GM19372 (cell line): Measurements from ENCODE around the gene OR52I2.

Experiments
- ATAC-seq: cut with Tn5 transposase; IDR thresholded peaks from one replicate; pipeline ENCODE4 v1.9.1; 2021; ENCODE audit warnings: mild to moderate bottlenecking, low read depth, moderate library complexity; ENCODE audit not compliant: unreplicated experiment

OR52I2 gene

DNA sequence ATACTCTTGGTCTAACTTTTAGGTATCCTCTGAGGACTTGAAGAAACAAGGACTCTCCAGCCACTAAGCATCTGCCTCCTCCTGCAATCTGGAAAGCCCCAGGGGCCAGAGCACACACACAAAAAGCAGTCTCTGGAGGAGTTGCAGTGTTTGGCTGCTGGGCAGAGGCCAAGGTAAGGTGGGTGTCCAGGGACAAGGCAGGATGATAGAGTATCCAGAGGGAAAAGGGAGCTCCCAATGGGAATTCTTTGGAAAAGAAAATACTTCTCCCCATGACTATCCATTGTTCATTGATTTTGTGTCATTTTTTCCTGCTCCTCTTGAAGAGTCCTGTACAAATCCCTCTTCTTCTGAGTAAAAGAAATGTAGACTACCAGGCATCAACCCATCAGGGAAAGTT lies at the start of gene OR52I2:
TSS of gene OR52I2 (plus strand) at position 301 of the 400 bp plus-strand sequence.
- ATAC-seq: no peak

DNA sequence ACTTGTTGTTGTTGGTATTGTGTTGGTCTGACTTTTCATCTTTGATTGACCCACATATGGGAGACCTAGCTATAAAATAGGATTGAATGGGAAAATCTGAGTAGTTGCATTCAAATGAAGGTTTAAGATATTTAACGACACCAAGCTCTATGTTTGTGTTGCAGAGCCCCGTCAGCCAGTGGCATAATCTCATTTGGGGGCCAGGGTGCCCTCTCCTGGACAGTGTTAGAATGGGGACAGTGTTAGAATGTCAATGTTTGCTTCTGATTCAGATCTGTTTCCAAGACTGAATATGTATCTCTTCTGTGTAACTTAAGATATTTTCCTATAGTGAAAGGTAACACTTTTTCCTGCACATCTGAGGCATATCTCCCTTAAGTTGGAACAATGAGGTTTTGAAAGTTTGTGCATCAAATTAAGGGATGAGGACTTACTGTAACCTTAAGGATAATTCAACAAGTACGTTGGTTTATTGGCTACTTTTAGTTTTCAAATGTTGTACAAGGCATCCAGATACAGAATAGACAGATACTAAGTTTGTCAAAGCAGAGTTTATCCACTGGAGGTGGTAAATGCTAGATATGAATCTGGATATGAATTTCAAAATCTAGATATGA lies 41.8 kb upstream of the OR52I2 start:
- ATAC-seq: peak; percentile 73

DNA sequence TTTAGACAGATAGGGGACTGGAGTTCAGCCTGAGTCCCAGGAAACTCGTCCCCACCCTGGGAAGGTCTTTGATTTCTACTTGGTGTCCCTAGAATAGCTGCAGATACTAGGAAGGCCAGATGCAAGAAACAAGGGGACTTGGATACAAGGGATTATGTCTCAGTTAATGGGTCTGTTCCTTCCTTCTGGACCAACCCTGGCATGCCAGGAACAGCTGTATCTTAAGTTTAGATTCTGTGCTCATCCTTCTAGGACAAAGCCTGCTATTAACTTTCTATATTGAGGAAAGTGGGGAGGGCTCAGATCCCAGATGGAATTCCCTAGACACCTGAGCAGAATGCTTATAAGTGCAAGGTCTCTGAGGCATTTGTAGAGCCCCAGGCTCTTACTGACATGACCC lies 40.5 kb upstream of the OR52I2 start:
- no peak for ATAC-seq

DNA sequence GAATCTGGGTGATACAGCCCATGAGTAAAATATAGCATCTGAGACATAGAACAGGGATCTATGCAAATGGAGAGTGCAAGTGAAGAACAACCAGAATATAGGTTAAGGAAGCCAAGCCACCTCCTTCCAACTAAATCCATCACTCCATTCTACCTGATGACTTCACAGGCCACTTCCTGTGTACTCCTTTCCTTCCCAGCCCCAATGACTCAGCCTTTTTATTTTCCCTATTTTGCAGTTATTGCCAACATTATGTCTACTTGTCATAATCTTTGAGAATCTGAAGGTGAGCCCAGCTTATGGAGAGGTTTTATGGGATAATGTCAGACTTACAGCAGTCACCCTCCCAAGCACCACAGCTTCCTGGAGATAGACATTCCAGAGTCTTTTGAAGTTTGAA lies 38.0 kb upstream of the OR52I2 start:
- no peak for ATAC-seq

DNA sequence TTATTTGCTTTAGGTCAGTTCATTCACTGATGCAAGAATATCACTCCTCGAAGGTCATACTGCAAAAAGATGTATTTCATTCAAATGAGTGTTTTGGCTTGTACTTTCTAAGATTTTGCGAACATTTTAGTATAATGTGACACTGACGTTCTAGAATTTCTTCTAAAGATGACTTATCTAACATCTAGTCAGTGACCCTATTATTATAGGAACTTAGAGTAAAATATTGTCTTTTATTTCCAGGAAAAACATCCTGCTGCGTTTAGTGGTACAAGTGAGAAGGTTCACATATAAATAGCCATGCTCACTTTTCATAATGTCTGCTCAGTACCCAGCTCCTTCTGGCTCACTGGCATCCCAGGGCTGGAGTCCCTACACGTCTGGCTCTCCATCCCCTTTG lies 36.7 kb upstream of the OR52I2 start, which contains the start of gene OR52M1:
TSS of gene OR52M1 (plus strand) at position 301 of the 400 bp plus-strand sequence. CDS start at position 301, 0 bp downstream.
- ATAC-seq: no peak

DNA sequence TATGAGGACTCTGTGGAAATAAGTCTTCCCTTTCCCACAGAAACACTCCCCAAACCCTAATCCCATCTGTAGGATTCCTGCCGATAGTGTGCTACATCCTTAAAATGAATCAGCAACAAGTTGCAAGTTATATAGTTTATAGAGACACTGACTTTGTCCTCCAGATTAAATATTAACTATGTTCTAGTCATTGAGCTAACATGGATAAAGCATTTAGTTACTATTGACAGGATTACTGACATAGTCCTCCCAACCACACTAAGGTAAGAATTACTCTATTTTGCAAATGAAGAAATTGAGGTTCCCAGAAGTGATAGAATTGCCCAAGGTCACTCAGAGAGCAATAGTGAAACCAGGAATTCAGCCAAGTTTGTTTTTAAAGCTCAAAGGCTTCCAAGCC lies 34.7 kb upstream of the OR52I2 start:
- ATAC-seq: no peak

DNA sequence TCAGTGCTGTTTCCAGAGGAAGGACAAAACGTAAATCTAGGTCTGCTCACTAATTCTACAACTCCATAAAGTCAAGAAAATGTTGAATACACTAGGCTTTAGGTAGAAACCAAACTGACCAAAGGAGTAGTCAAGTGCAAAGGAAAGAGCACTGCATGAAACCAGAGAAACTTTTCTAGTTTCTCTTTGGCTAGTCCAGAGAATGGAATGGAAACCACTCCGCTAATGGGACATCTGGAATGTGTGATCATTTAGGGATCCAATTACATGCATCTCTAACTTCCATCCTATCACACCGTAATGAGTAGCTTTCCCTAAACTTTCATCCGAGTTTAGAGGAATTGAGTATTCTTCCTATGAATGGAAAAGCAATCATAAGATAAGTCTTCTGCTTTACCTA lies 34.1 kb upstream of the OR52I2 start:
- no peak for ATAC-seq

DNA sequence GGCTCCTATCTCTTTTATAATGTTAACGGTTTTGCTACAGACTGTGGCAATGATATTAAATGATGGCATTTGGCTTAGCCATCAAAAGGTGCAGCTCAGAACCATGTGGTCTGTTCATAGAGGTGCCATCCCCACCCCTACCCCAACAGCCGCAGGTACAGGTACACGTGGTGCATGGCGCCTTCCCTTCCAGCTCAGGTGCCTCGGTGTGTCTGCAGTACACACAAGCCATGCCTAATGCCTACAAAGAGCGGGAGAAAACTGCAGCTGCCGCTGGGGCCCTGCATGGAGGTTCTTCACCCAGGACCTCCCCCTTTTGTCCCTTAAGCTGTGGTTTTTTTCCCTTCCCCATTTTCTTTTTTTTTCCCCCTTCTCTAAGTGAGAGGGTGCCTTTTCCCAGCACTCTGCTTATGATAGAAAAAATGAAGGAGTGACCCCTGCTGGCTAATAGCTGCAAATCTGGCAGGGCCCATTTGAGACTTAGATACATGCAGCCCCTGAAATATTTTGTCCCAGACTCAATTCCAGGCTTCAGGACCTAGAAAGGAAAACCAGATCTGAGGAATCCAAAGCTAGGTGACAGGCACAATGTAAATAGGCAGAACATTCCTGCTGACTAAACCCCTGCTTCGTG lies 30.1 kb upstream of the OR52I2 start:
- no peak for ATAC-seq

DNA sequence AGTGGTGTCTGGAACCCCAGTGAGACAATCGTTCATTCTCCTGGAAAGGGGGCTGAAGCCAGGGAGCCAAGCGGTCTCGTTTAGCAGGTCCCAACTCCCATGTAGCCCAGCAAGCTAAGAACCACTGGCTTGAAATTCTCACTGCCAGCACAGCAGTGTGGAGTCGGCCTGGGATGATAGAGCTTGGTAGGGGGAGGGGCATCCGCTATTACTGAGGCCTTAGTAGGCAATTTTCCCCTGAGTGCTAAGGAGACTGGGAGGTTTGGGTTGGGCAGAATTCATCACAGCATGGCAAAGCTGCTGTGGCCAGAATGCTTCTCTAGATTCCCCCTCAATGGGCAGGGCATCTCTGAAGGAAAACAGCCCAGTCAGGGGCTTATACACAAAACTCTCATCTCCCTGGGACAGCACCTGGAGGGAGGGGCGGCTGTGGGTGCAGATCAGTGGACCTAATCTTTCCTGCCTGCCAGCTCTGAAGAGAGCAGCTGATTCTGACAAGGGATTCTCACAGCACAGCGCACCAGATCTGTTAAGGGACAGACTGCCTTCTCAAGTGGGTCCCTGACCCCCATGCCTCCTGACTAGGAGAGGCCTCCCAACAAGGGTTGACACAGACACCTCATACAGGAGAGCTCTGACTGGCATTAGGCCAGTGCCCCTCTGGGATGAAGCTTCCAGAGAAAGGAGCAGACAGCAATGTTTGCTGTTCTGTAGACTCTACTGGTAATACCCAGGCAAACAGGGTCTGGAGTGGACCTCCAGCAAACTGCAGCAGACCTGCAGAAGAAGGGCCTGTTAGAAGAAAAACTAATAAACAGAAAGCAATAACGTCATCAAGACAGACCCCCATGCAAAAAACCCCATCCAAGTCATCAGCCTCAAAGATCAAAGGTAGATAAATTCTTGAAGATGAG lies 21.8 kb upstream of the OR52I2 start:
- no peak for ATAC-seq

DNA sequence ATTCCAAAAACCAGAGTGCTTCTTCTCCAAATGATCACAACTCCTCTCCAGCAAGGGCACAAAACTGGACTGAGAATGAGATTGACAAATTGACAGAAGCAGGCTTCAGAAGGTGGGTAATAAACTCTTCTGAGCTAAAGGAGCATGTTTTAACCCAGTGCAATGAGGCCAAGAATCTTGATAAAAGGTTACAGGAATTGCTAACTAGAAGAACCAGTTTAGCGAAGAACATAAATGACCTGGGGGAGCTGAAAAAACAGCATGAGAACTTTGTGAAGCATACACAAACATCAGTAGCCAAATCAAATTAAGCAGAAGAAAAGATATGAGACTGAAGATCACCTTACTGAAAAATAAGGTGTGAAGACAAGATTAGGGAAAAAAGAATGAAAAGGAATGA lies 21.1 kb upstream of the OR52I2 start:
- ATAC-seq: no peak

DNA sequence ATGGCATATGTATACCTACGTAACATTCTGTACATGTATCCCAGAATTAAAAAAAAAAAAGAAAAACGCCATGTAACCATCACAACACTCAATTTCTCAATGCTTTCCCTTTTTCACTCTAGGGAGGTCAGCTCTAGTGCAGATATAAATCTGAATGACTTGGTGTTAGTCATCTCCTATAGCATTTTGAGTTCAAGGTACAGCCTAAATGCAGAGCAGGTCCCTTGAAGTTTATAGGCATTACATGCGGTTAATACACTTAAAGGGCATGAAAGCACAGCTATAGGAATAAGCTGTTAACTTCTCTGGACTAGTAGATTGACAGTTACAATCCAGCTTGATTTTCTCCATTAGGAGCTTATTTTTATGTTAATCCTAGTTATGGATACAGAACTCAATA lies 16.2 kb upstream of the OR52I2 start:
- no peak for ATAC-seq

DNA sequence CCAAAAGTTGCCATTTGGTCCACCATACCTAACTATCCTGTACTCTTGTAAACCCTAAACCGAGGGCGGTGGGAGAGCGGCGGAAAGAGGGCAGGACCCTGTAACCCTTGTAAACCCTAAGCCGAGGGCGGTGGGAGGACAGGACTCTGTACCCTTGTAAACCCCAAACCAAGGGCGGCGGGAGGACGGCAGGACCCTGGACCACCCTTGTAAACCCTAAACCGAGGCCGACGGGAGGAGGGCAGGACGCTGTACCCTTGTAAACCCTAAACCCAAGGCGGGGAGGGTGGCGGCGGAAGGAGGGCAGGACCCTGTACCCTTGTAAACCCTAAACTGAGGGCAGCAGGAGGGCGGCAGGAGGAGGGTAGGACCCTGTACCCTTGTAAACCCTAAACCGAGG lies 12.5 kb upstream of the OR52I2 start:
- ATAC-seq: no peak

DNA sequence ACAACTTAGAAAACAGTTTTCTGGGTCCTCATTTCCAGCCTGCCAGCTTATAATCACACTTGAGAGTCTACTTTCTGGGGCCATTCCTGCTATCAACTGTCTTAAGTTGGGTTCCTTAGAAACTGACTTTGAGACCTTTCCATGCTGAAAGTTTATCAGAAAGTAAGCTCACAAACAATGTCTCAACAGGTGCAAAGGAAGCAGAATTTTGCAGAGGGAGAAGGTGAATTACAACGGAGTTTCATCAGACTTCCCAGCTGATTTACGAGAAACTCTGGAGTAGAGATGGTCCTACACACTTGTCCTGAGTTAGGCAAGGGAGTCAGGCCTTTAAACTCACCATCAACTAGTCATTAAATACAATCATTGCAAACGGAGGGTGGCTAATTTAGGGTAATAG lies 4.7 kb upstream of the OR52I2 start:
- ATAC-seq: no peak

DNA sequence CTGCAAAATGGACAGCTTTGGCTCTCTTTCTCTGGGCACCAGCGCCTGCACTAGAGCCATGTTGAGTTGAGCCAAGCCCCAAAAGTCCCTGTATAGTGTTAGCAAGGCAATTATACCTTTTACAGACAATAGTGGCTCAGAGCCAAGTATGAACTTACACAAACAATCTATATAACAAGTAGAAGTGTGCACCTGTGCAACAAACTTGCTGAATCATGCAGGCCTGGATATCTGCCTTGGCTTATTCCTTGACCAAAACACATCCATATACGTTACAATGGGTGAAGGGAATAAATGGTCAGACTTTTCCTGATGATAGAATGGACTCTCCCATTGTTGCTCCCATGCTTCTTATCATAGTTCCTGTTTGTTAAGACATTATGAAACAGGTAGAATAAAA lies 3.8 kb upstream of the OR52I2 start:
- no peak for ATAC-seq

DNA sequence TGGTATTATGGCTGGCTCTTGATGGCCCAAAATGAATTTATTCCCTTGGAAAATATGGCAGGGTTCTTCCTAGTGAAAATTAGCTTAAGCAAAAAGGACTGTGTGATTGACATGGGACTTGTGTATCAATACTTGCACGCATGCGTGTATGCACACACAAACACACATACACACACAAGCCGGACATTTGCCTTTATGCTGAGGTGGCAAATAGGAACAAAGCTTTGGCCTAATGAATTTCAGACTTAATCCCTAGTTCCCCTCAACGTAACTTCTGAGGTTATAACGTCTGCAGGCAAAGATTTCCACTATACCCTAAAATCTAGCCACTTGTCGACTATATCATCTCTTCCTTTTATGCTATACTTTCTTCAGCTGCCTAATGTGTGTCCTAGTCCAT lies 2.9 kb upstream of the OR52I2 start:
- no peak for ATAC-seq

DNA sequence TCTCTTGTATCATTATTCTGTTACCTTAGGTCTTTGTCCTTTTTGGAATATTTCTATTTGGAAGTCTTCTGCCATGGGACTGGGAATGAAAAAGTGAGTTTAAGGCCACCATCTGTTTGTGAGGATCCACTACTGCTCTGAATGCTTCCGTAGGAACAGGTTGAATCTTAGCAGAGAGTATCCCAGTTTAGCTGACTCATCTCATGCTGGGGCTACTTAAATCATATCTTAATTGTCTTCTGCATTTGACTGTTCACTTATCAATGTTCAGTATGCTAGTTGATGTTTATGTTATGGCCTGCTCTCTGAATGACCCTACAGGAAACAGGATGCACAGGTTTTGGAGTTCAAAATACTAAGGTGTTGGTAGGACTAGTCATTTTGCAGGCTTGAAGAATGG lies 1.4 kb upstream of the OR52I2 start:
- no peak for ATAC-seq

DNA sequence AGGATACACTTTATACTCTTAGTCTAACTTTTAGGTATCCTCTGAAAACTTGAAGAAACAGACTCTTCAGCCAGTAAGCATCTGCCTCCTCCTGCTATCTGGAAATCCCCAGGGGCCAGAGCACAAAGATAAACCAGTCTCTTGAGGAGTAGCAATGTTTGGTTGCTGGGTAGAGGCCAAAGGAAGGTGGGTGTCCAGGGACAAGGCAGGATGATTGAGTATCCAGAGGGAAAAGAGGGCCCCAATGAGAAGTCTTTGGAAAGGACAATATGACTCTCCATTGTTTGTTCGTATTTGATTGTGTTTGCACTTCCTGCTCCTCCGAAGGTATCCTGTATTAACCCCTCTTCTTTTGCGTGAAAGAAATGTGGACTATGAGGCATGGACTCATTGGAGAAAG lies 7.5 kb downstream of the OR52I2 start:
- ATAC-seq: no peak

DNA sequence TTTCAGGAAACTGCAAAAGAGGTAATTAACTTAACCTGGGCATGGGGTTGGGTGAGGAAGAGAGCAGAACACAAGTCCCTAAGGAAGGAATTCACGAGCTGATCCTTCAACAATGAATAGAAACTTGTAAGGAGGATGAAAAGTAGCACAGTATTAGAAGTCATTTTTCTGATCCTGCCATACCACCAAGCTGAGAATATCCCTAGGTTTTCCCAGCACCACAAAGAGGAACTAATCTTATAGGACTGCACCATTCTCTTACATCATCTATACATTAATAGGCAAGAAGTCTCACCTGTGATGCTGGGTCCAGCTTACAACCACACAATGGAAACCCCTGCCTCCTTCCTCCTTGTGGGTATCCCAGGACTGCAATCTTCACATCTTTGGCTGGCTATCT lies 12.2 kb downstream of the OR52I2 start, which contains the start of gene OR52I1:
TSS of gene OR52I1 (plus strand) at position 301 of the 400 bp plus-strand sequence. CDS start at position 301, 0 bp downstream.
- no peak for ATAC-seq

DNA sequence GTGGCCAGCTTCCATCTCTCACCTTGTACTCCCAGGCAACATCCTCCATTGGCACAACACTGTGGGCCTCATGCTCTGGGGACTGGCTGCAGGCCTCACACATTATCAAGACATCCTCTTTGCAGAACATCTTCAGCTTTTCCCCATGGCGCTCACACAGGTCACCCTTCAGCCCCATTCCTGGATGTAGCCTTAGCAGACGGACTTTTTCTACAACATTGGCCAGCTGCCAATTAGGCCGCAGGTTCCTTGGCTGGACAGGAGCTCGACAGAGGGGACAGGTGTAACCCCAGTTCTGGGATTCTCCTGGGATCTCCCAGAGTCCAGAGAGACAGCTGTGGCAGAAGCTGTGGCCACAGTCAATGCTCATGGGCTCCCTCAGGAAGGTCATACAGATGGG lies 23.5 kb downstream of the OR52I2 start:
- no peak for ATAC-seq

DNA sequence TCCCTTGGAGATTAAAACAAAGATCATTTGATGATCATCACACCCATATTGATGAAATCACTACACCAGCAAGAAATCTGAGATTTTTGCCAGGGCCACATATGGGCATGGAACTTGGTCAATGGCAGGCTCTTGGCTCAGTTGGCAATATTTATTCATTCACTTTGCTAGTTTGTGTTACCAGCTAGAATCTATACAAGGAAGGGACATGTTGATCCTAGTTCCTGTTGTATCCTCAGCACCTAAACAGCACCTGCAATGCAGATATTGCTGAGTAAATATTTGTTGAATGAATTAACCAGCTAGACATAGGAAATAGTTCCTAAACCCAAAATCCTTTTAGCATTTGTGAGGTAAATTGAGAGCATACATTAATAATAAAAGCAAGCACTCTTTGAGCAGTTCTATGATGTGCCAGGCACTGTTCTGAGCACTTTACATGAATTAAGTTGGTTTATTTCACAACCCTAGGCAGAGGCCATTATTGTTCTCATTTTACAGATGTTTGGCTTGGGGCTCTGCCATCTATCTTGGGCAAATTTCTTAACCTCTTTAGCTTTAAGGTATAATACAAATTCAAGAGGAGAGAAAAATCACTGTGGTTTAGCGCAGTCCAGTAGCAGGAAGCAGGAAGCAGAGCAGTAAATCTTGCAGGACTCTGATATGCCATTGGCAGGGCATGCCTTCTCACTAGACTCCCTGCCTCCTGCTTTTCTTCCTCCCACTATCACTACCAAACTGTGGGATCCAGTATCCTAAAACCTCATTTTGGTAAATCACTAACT lies 24.9 kb downstream of the OR52I2 start:
- ATAC-seq: no peak

DNA sequence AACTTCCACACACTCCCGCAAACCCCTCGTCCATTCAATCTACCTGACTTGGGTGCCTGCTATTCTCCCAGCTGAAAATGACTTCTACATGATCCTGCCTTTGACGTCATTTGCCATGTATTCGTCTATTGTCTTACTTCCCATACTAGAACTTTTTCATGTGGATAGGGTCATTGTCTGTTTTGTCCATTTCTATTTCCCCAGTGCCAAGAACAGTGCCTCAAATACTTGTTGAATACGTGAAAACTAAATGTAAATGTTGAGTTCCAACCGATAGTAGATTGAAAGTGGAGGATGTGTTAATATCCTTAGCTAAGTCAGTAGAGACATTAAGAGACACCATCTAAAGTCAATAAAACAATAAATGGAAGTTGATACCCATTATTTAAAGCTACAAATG lies 25.6 kb downstream of the OR52I2 start:
- ATAC-seq: no peak
